ENCODE results near the gene ACADVL.

GRCh38 chr17:7260651-7261378, 41.1 kb downstream of the ACADVL start:
- TF ChIP-seq EZH2phosphoT487 (IDR thresholded peaks at IDR 0.05) (no peak), CTCF (IDR thresholded peaks at IDR 0.05) (no peak)
